Measurements from ENCODE around the gene SEPTIN8.

Gene SEPTIN8

GRCh38 chr5:132754111-132754510 lies 22.9 kb downstream of the SEPTIN8 start:
- H3K27ac ChIP-seq (ENCODE audit: low read depth, low read length, severe bottlenecking): no peak overlapping the region
- 96 to 97% methylated on average over 3 to 4 of the region's 4 CpGs for WGBS, 2 experiments (ENCODE audit: insufficient coverage in 2 of 2)
- peaks cover 10% of the 10 kb centered on the region for H3K36me3 ChIP-seq (ENCODE audit: control insufficient read depth, insufficient read depth, low read length)

GRCh38 chr5:132753135-132753987 lies 23.7 kb downstream of the SEPTIN8 start:
- no peaks in the 10 kb centered on the region for H3K4me1 ChIP-seq (ENCODE audit: control insufficient read depth, insufficient read depth, low read length, poor library complexity, severe bottlenecking)
- peaks cover 3% of the 10 kb centered on the region for H3K36me3 ChIP-seq (ENCODE audit: control insufficient read depth, insufficient read depth, low read length)
- H3K27ac ChIP-seq (ENCODE audit: low read depth, low read length, severe bottlenecking): no peak overlapping the region
- H3K4me3 ChIP-seq (ENCODE audit: extremely low read depth, insufficient read depth, low read length, poor library complexity, severe bottlenecking): no peak overlapping the region
- 49 to 62% methylated on average over 2 of the region's 2 CpGs for WGBS, 2 experiments (ENCODE audit: insufficient coverage in 2 of 2)
- H3K9me3 ChIP-seq (ENCODE audit: control insufficient read depth, low read length): no peaks in the 10 kb centered on the region

More at GRCh38 chr5:132754111-132754510, 22.9 kb downstream of the SEPTIN8 start:
- H3K9me3 ChIP-seq (ENCODE audit: control insufficient read depth, low read length): no peaks in the 10 kb centered on the region
- H3K4me3 ChIP-seq (ENCODE audit: extremely low read depth, insufficient read depth, low read length, poor library complexity, severe bottlenecking): no peak overlapping the region
- no peaks in the 10 kb centered on the region for H3K4me1 ChIP-seq (ENCODE audit: control insufficient read depth, insufficient read depth, low read length, poor library complexity, severe bottlenecking)

- H3K9me3 ChIP-seq (ENCODE audit: control insufficient read depth, low read length): no peaks in the 10 kb centered on the region
- no peaks in the 10 kb centered on the region for H3K4me1 ChIP-seq (ENCODE audit: control insufficient read depth, insufficient read depth, low read length, poor library complexity, severe bottlenecking)
- 100% methylated on average over 1 of the region's 1 CpG; no CpG with 5 or more reads in 1 of the 2 experiments for WGBS, 2 experiments (ENCODE audit: insufficient coverage in 2 of 2)
- no peak overlapping the region for H3K27ac ChIP-seq (ENCODE audit: low read depth, low read length, severe bottlenecking)
- no peak overlapping the region for H3K4me3 ChIP-seq (ENCODE audit: extremely low read depth, insufficient read depth, low read length, poor library complexity, severe bottlenecking)
- no peaks in the 10 kb centered on the region for H3K36me3 ChIP-seq (ENCODE audit: control insufficient read depth, insufficient read depth, low read length)
These were observed 24.4 kb downstream of the SEPTIN8 start for GRCh38 chr5:132752581-132753125.

- 82 to 95% methylated on average over 4 to 5 of the region's 5 CpGs for WGBS, 2 experiments (ENCODE audit: insufficient coverage in 2 of 2)
- Histone ChIP-seq H3K9me3 (ENCODE audit: control insufficient read depth, low read length) (no peaks in the 10 kb centered on the region), H3K27ac (ENCODE audit: low read depth, low read length, severe bottlenecking) (no peak overlapping the region)
These were observed 25.0 kb downstream of the SEPTIN8 start for GRCh38 chr5:132751971-132752580.

GRCh38 chr5:132751444-132751843 lies 25.6 kb downstream of the SEPTIN8 start:
- H3K9me3 ChIP-seq (ENCODE audit: control insufficient read depth, low read length): no peaks in the 10 kb centered on the region
- no peak overlapping the region for H3K27ac ChIP-seq (ENCODE audit: low read depth, low read length, severe bottlenecking)
- 89 to 90% methylated on average over 7 of the region's 7 CpGs for WGBS, 2 experiments (ENCODE audit: insufficient coverage in 2 of 2)
- no peaks in the 10 kb centered on the region for H3K4me1 ChIP-seq (ENCODE audit: control insufficient read depth, insufficient read depth, low read length, poor library complexity, severe bottlenecking)
- no peak overlapping the region for H3K4me3 ChIP-seq (ENCODE audit: extremely low read depth, insufficient read depth, low read length, poor library complexity, severe bottlenecking)
- no peaks in the 10 kb centered on the region for H3K36me3 ChIP-seq (ENCODE audit: control insufficient read depth, insufficient read depth, low read length)

More at GRCh38 chr5:132751971-132752580, 25.0 kb downstream of the SEPTIN8 start:
- Histone ChIP-seq H3K36me3 (ENCODE audit: control insufficient read depth, insufficient read depth, low read length) (no peaks in the 10 kb centered on the region), H3K4me1 (ENCODE audit: control insufficient read depth, insufficient read depth, low read length, poor library complexity, severe bottlenecking) (no peaks in the 10 kb centered on the region), H3K4me3 (ENCODE audit: extremely low read depth, insufficient read depth, low read length, poor library complexity, severe bottlenecking) (no peak overlapping the region)

GRCh38 chr5:132750471-132751230 lies 26.4 kb downstream of the SEPTIN8 start:
- no peaks in the 10 kb centered on the region for H3K9me3 ChIP-seq (ENCODE audit: control insufficient read depth, low read length)
- H3K4me1 ChIP-seq (ENCODE audit: control insufficient read depth, insufficient read depth, low read length, poor library complexity, severe bottlenecking): no peaks in the 10 kb centered on the region
- H3K27ac ChIP-seq (ENCODE audit: low read depth, low read length, severe bottlenecking): no peak overlapping the region
- no peaks in the 10 kb centered on the region for H3K36me3 ChIP-seq (ENCODE audit: control insufficient read depth, insufficient read depth, low read length)
- WGBS, 2 experiments (ENCODE audit: insufficient coverage in 2 of 2): 73 to 85% methylated on average over 8 to 10 of the region's 10 CpGs
- no peak overlapping the region for H3K4me3 ChIP-seq (ENCODE audit: extremely low read depth, insufficient read depth, low read length, poor library complexity, severe bottlenecking)

GRCh38 chr5:132749506-132749905 lies 27.5 kb downstream of the SEPTIN8 start:
- H3K4me3 ChIP-seq (ENCODE audit: extremely low read depth, insufficient read depth, low read length, poor library complexity, severe bottlenecking): no peak overlapping the region
- H3K4me1 ChIP-seq (ENCODE audit: control insufficient read depth, insufficient read depth, low read length, poor library complexity, severe bottlenecking): no peaks in the 10 kb centered on the region
- 88 to 100% methylated on average over 1 to 2 of the region's 2 CpGs for WGBS, 2 experiments (ENCODE audit: insufficient coverage in 2 of 2)
- no peaks in the 10 kb centered on the region for H3K36me3 ChIP-seq (ENCODE audit: control insufficient read depth, insufficient read depth, low read length)
- no peaks in the 10 kb centered on the region for H3K9me3 ChIP-seq (ENCODE audit: control insufficient read depth, low read length)
- H3K27ac ChIP-seq (ENCODE audit: low read depth, low read length, severe bottlenecking): no peak overlapping the region

GRCh38 chr5:132748522-132749000 lies 28.5 kb downstream of the SEPTIN8 start:
- Histone ChIP-seq H3K4me1 (ENCODE audit: control insufficient read depth, insufficient read depth, low read length, poor library complexity, severe bottlenecking) (no peaks in the 10 kb centered on the region), H3K27ac (ENCODE audit: low read depth, low read length, severe bottlenecking) (no peak overlapping the region), H3K4me3 (ENCODE audit: extremely low read depth, insufficient read depth, low read length, poor library complexity, severe bottlenecking) (no peak overlapping the region), H3K9me3 (ENCODE audit: control insufficient read depth, low read length) (no peaks in the 10 kb centered on the region), H3K36me3 (ENCODE audit: control insufficient read depth, insufficient read depth, low read length) (no peaks in the 10 kb centered on the region)
- WGBS, 2 experiments (ENCODE audit: insufficient coverage in 2 of 2): 90 to 94% methylated on average over 8 to 9 of the region's 10 CpGs

GRCh38 chr5:132747616-132748440 lies 29.2 kb downstream of the SEPTIN8 start:
- no peaks in the 10 kb centered on the region for H3K9me3 ChIP-seq (ENCODE audit: control insufficient read depth, low read length)
- 14 to 17% methylated on average over 36 to 73 of the region's 76 CpGs for WGBS, 2 experiments (ENCODE audit: insufficient coverage in 2 of 2)
- H3K36me3 ChIP-seq (ENCODE audit: control insufficient read depth, insufficient read depth, low read length): no peaks in the 10 kb centered on the region
- H3K4me3 ChIP-seq (ENCODE audit: extremely low read depth, insufficient read depth, low read length, poor library complexity, severe bottlenecking): peak overlapping the region; percentile 31
- no peaks in the 10 kb centered on the region for H3K4me1 ChIP-seq (ENCODE audit: control insufficient read depth, insufficient read depth, low read length, poor library complexity, severe bottlenecking)
- no peak overlapping the region for H3K27ac ChIP-seq (ENCODE audit: low read depth, low read length, severe bottlenecking)
